ENCODE measurements around the gene SGO2. TPM values are rescaled to one million over a fixed set of nuclear protein-coding genes. Genes with fewer than 3 reads are reported as not detected.
A peak's percentile ranks its signal among the peaks of the same experiment; 100 is the strongest.

The SGO2 gene
- total and polyA plus RNA-seq, 8 donors: 3.6 to 26.2 (median 14.2) TPM

GRCh38 chr2:200479692-200480265 is 46.2 kb upstream of the SGO2 start:
- H3K27me3 ChIP-seq: no peaks in the 10 kb centered on the region
- peak; percentile 69 for ATAC-seq
- peaks cover 0 to 31% of the 10 kb centered on the region in 2 donors for H3K36me3 ChIP-seq
- H3K27ac ChIP-seq: peak overlapping the region in 1 of 2 donors; percentile 2
- intact Hi-C loops (cut with DNase I): no loop called here
- TF ChIP-seq CTCF (IDR thresholded peaks at IDR 0.05): no peak
- DNase-seq: peak in 1 of 4 donors; percentile 16
- H3K4me3 ChIP-seq: no peak overlapping the region
- H3K9me3 ChIP-seq: no peaks in the 10 kb centered on the region
- peaks cover 0 to 9% of the 10 kb centered on the region in 2 donors for H3K4me1 ChIP-seq

GRCh38 chr2:200482194-200482593 is 43.8 kb upstream of the SGO2 start:
- Histone ChIP-seq H3K36me3 (peaks cover 0 to 15% of the 10 kb centered on the region in 2 donors), H3K27ac (no peak overlapping the region), H3K9me3 (no peaks in the 10 kb centered on the region), H3K4me3 (no peak overlapping the region), H3K4me1 (peaks cover 0 to 9% of the 10 kb centered on the region in 2 donors), H3K27me3 (no peaks in the 10 kb centered on the region)
- no peak for DNase-seq
- intact Hi-C loops (cut with DNase I): no loop called here
- no peak for ATAC-seq
- TF ChIP-seq CTCF (IDR thresholded peaks at IDR 0.05): no peak

GRCh38 chr2:200483729-200484198 is 42.2 kb upstream of the SGO2 start:
- DNase-seq: peak in 3 of 4 donors; percentile 44 to 85 (median 69)
- Histone ChIP-seq H3K4me3 (no peak overlapping the region), H3K27ac (no peak overlapping the region), H3K4me1 (peaks cover 0 to 9% of the 10 kb centered on the region in 2 donors), H3K36me3 (no peaks in the 10 kb centered on the region), H3K9me3 (no peaks in the 10 kb centered on the region), H3K27me3 (no peaks in the 10 kb centered on the region)
- TF ChIP-seq CTCF (IDR thresholded peaks at IDR 0.05): peak; percentile 24 to 28
- intact Hi-C loops (cut with DNase I): no loop called here
- peak; percentile 85 for ATAC-seq

GRCh38 chr2:200484934-200485333 is 41.1 kb upstream of the SGO2 start:
- DNase-seq (no peak), ATAC-seq (no peak)
- intact Hi-C loops (cut with DNase I): loop anchor here in 1 of 2 donors (5.0 kb wide), 1 partner anchor 508 kb away; no protein-coding TSS in a partner anchor
- no peak overlapping the region for H3K4me3 ChIP-seq
- no peak overlapping the region for H3K27ac ChIP-seq
- no peak for TF ChIP-seq CTCF (IDR thresholded peaks at IDR 0.05)
- H3K4me1 ChIP-seq: peaks cover 0 to 5% of the 10 kb centered on the region in 2 donors
- no peaks in the 10 kb centered on the region for H3K9me3 ChIP-seq
- H3K27me3 ChIP-seq: no peaks in the 10 kb centered on the region
- H3K36me3 ChIP-seq: peaks cover 0 to 7% of the 10 kb centered on the region in 2 donors

GRCh38 chr2:200486529-200486928 is 39.5 kb upstream of the SGO2 start:
- ATAC-seq (no peak), DNase-seq (no peak)
- H3K27me3 ChIP-seq: no peaks in the 10 kb centered on the region
- intact Hi-C loops (cut with DNase I): loop anchor here in 1 of 2 donors (5.0 kb wide), 1 partner anchor 509 kb away; no protein-coding TSS in a partner anchor
- no peak overlapping the region for H3K27ac ChIP-seq
- H3K9me3 ChIP-seq: no peaks in the 10 kb centered on the region
- peaks cover 0 to 23% of the 10 kb centered on the region in 2 donors for H3K36me3 ChIP-seq
- TF ChIP-seq CTCF (IDR thresholded peaks at IDR 0.05): no peak
- H3K4me3 ChIP-seq: no peak overlapping the region
- H3K4me1 ChIP-seq: no peaks in the 10 kb centered on the region
